Activated CD8-positive, alpha-beta memory T cell treated with anti-CD3 and anti-CD28 coated beads for 36 hours (primary cell): ENCODE measurements around the gene PRDX3. TPM values are rescaled to one million over a fixed set of nuclear protein-coding genes. Genes with fewer than 3 reads are reported as not detected.

Experiments
- CTCF ChIA-PET: fragments of 350-600 bp; sonication (Branson Sonifier 250); formaldehyde crosslinking; loops from one replicate; lab custom pipeline; 2021; ENCODE audit warnings: antibody characterized with exemption; lab: Charles Lee
- POLR2A ChIA-PET: fragments of 350-600 bp; sonication (Branson Sonifier 250); formaldehyde crosslinking; loops from one replicate; lab custom pipeline; 2021; ENCODE audit warnings: antibody characterized with exemption; lab: Charles Lee
- total RNA-seq, 2 experiments: library from RNA; stranded (reverse); gene quantifications; one replicate each; pipeline ENCODE4 v1.2.3, GENCODE V29; 2021

Gene PRDX3
- 100 to 1,000 TPM; 216 to 217 TPM for total RNA-seq

DNA sequence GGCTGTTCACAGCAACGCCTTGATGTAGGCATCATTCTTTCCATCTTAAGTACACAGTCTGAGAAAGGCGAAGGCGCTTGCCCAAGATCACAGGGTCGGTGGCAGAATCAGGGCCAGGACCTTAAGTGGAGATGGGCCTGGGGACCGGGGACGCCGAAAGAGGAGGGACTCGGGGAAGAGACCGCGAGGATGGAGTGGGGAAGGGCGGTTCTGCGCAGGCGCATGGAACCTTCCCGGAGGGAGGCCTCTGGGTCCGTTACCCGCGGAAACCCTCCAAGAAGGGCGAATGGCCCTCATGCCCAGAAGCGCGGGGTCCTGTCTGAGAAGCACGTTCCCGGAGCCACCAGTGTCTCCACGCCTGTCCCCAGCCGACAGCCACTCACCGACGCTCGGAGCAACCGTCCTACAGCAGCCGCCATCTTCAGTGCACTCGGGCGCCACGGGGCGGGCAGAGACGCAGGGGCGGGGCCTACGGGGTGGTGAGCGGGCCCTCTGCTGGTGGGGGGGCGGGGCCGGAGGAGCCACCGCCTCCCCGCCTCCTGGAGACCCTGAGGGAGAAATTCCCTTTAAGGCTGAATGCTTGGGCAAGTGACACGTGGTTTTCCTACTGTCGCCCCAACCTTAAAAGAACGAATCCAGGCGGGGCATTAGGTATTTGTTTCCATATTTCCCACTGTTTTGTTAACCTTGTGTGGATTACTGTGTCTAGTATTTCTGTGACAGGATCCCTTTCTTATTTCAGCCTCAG, at the start of gene PRDX3:
TSS of gene PRDX3 (minus strand) at position 441 of the 748 bp plus-strand sequence. CDS start at position 419, 22 bp downstream.
- CTCF ChIA-PET = interaction anchor here (0.9 to 1.6 kb wide), 2 partner anchors 47 to 267 kb away, joined by 3 to 5 read pairs; no protein-coding TSS in a partner anchor
- POLR2A ChIA-PET = interaction anchor here (0.6 to 1.4 kb wide), 3 partner anchors 28 to 358 kb away, joined by 3 to 8 read pairs (median 4); partner anchors contain the start of gene GRK5

DNA sequence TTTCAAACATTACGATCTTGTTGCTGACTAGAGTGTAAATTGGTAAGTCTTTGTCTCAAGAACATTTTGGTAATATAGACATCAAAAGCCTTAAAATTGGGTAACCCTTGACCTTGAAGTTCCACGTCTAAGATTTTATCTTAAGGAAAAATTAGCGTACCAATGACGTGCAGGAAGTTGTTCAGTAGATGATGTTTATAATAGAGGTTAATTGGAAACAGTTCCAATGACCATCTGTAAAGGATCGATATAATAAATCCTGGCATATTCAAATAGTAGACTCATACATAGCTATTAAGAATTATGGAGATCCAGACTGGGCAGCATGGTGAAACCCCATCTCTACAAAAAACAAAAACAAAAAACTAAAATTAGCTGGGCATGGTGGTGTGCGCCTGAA, 49.2 kb upstream of the PRDX3 start:
- ChIA-PET CTCF (no interaction called here), POLR2A (no interaction called here)

DNA sequence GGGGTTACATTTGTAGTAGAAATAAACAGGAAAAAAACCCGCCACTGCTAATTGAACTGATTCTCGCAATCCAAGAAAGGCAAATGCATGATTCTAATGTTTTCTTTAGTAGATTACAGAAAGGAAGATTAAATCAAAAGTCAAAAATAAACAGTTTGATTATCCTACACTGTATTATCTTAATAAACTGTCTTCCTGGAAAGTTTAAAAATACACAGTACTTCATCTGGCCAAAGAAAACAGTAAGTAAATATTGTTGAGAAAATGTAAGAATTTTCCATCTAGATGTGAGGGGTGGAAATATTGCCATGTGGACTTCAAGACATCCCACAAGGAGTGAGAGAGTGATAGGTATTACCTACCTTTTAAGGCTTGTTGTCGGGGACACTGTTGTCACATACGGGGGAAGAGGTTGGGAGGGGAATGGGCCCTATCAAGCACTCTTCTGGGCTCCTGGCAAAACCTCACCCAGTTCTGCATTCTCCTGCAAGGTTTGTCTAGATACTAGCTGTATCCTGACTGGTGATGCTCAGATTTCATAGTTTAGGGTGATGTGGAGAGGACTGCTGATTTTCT, 46.6 kb upstream of the PRDX3 start:
- ChIA-PET CTCF (interaction anchor here (0.7 kb wide), 2 partner anchors 15 to 152 kb away, joined by 3 read pairs; no protein-coding TSS in a partner anchor), POLR2A (no interaction called here)

GRCh38 chr10:119222966-119223386, 44.4 kb upstream of the PRDX3 start:
- ChIA-PET CTCF (interaction anchor here (1.2 to 1.5 kb wide), 2 partner anchors 13 to 16 kb away, joined by 3 to 6 read pairs; no protein-coding TSS in a partner anchor), POLR2A (no interaction called here)

DNA sequence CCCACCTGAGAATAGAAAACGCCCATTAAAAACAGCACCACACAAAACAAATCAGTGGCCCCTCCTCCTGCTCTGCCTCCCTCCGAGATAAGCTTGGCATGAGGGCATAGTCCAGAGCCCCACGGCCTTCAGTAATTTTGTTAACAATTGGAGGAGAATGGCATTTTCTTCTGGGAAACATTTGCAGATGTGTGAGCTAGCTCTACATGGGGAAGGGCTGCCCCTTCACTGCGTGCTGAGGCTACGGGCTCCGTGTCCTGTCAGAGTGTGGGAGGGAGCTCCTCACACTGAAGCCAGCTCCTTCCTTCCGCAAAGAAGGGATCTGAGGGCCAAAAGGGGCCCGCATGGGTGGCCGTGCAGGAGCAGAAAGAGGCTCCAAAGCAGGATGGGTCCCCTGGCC, 43.9 kb upstream of the PRDX3 start:
- POLR2A ChIA-PET = no interaction called here
- CTCF ChIA-PET = interaction anchor here (1.2 to 1.5 kb wide), 3 partner anchors 11 to 16 kb away, joined by 3 to 6 read pairs (median 3); no protein-coding TSS in a partner anchor

DNA sequence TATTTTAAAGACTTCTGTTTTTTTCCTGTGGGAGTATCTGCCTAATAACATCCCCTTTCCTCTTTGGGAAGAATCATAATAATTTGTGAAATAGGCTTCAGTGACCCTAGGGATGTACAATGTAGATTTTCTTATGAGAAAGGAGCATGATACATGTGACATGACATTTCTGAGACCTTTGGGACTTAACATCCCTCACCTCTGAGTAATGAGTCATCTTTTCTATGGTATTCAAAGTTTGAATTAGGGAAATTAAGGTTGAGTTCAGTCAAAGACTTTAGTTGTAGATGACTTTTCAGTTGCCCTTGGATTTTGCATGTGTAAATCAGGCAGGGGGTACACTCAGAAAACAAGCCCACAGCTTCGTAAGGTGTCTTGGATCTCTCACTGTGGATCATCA, 43.1 kb upstream of the PRDX3 start:
- CTCF ChIA-PET = interaction anchor here (1.3 kb wide), 1 partner anchor 10 kb away, joined by 3 read pairs; no protein-coding TSS in a partner anchor
- POLR2A ChIA-PET = no interaction called here

DNA sequence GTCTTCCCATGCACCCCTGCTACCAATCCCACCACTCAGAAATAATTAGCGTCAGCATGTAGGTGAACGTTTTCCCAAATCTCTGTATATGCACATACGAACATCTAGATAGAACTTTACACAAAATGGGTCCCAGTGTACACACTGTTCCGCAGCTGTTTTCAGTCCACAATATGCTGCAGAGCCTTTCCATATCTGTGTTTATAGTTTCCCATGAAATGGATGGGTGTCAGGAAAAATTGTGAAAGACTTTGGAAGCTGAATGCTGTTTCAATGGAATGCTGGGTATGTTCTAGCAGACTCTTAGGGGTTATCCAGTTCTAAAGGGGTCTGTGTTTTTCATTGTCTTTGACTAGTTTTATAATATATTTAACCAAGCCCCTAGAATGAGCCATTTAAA, 42.6 kb upstream of the PRDX3 start:
- ChIA-PET CTCF (no interaction called here), POLR2A (no interaction called here)

- ChIA-PET POLR2A (no interaction called here), CTCF (interaction anchor here (0.6 to 1.1 kb wide), 2 partner anchors 10 to 84 kb away, joined by 3 read pairs; no protein-coding TSS in a partner anchor)
These were observed 41.3 kb upstream of the PRDX3 start for GRCh38 chr10:119219871-119220270.

DNA sequence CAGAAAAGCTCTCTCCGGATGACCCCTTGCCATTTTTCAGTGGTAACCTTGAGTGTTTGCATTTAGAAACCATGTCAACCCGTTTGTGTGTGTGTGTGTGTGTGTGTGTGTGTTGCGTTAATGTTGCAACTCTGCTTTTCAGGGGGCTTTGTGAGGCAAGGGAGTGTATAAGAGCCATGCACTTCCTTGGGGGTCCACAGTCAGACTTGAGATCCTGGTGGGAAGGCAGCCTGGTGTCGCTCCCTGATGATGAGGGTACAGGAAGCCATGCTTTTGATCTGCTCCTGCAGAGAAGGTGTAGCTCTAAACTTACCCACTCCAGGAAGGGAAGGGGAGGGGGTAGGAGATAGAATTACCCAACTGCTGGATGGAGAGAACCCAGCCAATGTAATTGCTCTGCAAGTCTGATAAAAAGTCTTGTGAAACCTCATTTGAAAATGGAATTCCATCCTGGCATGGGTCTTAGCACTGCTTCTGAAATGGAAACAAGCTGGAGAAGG, 39.4 kb upstream of the PRDX3 start:
- ChIA-PET POLR2A (interaction anchor here (0.6 kb wide), 1 partner anchor 114 kb away, joined by 3 read pairs; no protein-coding TSS in a partner anchor), CTCF (interaction anchor here (0.6 to 1.0 kb wide), 3 partner anchors 9 to 99 kb away, joined by 3 to 10 read pairs (median 5); no protein-coding TSS in a partner anchor)

- ChIA-PET CTCF (interaction anchor here (0.6 kb wide), 1 partner anchor 99 kb away, joined by 10 read pairs; no protein-coding TSS in a partner anchor), POLR2A (no interaction called here)
These were observed 38.8 kb upstream of the PRDX3 start for GRCh38 chr10:119217401-119217800.

- ChIA-PET POLR2A (no interaction called here), CTCF (interaction anchor here (0.6 to 1.7 kb wide), 3 partner anchors 17 to 229 kb away, joined by 3 to 4 read pairs (median 4); no protein-coding TSS in a partner anchor)
These were observed 37.5 kb upstream of the PRDX3 start for GRCh38 chr10:119216127-119216526.

GRCh38 chr10:119215371-119215770, 36.8 kb upstream of the PRDX3 start:
- CTCF ChIA-PET = interaction anchor here (1.0 to 1.7 kb wide), 2 partner anchors 16 to 230 kb away, joined by 3 to 4 read pairs; no protein-coding TSS in a partner anchor
- POLR2A ChIA-PET = no interaction called here

GRCh38 chr10:119211625-119212441, 33.2 kb upstream of the PRDX3 start:
- CTCF ChIA-PET = interaction anchor here (0.8 to 1.3 kb wide), 3 partner anchors 10 to 471 kb away, joined by 3 to 4 read pairs (median 3); no protein-coding TSS in a partner anchor
- POLR2A ChIA-PET = interaction anchor here (0.7 kb wide), 1 partner anchor 227 kb away, joined by 3 read pairs; no protein-coding TSS in a partner anchor

- POLR2A ChIA-PET = no interaction called here
- CTCF ChIA-PET = interaction anchor here (1.3 kb wide), 1 partner anchor 11 kb away, joined by 3 read pairs; no protein-coding TSS in a partner anchor
These were observed 32.6 kb upstream of the PRDX3 start for GRCh38 chr10:119211176-119211575.

GRCh38 chr10:119210633-119211032, 32.0 kb upstream of the PRDX3 start:
- POLR2A ChIA-PET = no interaction called here
- CTCF ChIA-PET = interaction anchor here (0.8 kb wide), 1 partner anchor 15 kb away, joined by 3 read pairs; no protein-coding TSS in a partner anchor

DNA sequence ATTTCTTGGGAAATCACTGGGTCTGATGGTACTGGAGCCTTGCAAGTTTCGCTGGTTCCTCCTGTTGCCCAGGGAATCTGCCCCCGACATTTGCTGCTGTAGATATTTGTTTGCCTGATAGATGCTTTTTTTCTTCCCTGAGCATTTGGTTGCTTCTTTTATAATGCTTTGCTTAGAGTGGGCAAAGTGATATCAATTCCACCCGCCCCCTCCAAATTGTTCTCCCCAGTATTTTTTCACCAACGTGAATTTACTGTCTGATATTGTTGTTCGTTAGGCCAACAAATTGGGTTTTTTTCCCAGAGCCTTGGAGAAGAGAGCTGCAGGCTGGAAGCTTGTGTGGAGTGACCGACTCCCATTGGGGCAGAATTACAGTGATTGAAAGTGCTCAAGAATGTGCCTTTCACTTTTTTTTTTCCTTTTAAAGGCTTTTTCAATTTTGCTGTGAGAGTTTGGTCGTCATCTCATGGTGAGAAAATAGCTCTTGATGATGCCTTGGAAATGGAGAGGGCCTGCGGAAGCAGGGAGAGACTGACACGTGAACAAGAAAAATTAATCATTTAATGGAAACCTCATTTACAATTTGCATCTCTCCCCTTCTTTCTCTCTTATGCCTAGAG, 31.2 kb upstream of the PRDX3 start:
- POLR2A ChIA-PET = interaction anchor here (0.5 to 1.1 kb wide), 2 partner anchors 29 to 34 kb away, joined by 3 to 4 read pairs; no protein-coding TSS in a partner anchor
- CTCF ChIA-PET = interaction anchor here (0.8 to 1.7 kb wide), 8 partner anchors 10 to 280 kb away, joined by 3 to 9 read pairs (median 3); no protein-coding TSS in a partner anchor

GRCh38 chr10:119209035-119209735, 30.6 kb upstream of the PRDX3 start:
- ChIA-PET POLR2A (interaction anchor here (0.5 to 1.1 kb wide), 3 partner anchors 19 to 33 kb away, joined by 3 to 5 read pairs (median 4); no protein-coding TSS in a partner anchor), CTCF (interaction anchor here (0.6 to 3.9 kb wide), 17 partner anchors 9 to 281 kb away, joined by 3 to 19 read pairs (median 3); no protein-coding TSS in a partner anchor)
